Suppressor macrophage treated with lipopolysaccharide for 4 hours (primary cell): ENCODE results near the gene PCNX1.

Source experiments
- DNase-seq: peaks from one replicate; pipeline ENCODE4 v3.0.0-alpha.2; 2020

The PCNX1 gene

GRCh38 chr14:70889555-70889954 is 17.7 kb upstream of the PCNX1 start:
- DNase-seq = no peak

DNA sequence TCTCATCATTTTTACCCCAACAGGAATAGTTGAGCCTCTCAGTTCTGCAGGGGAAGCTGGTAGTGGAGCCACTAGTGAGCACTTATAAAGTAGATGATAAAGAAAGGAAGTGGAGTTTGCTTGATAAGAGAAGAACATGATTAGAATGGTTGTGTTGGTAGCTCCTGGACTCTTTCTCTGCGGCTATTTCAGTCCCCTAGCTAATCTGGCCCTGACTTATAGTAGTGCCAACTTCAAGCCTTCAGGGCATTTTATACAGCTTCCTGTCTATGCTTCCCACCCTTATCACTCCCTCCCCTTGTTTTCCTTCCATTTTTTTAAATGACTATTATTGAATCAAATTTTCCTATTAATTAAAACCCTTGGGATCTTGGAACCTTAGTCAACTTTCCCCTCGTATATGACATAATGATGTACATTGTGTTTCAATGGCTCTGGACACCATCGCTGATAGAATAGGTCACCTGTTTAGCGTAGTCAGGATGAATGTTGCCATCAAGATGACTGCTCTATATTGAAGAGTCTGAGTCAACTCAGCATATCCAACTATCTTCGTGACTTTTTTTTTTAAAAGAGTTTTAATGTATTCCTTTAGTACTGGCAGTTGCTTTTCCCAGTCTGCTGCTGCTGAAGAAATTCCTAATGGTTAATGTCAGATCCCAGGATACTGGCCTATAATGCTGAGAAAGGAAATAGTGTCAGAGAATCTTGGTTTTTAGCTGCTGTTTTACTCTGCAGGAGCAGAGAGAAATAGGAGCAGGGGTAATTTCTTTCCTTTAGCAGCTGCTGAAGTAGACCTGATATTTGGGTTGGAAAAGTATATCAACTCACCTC is 16.2 kb upstream of the PCNX1 start:
- DNase-seq = no peak

- DNase-seq = no peak
Measured at GRCh38 chr14:70891737-70892136, 15.5 kb upstream of the PCNX1 start.

DNA sequence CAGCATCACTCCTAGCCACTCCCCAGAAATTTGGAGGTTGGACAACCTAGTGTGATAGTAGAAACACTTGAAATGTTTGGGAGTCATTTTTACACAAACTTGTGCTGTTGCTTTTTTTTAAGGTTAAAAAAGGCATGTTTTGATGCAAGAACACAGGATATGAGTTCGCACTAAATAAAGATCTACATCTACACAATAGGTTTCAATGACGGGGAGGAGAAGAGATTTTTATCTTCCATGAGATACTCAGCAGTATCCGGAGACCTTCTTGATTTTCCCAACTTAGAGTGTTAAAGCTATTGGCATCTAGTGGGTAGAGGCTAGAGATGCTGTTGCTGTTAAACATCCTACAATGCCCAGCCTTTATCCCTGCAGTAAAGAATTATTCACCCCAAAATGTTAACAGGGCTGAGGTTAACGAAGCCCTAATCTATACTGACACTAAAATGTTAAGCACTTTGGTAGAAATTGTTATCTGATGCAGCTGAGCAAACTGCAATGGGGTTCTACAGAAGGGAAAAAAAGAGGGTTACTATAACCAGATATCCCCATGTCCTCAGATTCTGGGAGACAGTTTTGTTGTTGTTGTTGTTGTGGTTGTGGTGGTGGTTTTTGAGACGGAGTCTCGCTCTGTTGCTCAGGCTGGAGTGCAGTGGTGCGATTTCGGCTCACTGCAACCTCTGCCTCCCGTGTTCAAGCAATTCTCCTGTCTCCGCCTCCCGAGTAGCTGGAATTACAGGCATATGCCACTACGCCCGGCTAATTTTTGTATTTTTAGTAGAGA is 14.0 kb upstream of the PCNX1 start:
- no peak for DNase-seq

DNA sequence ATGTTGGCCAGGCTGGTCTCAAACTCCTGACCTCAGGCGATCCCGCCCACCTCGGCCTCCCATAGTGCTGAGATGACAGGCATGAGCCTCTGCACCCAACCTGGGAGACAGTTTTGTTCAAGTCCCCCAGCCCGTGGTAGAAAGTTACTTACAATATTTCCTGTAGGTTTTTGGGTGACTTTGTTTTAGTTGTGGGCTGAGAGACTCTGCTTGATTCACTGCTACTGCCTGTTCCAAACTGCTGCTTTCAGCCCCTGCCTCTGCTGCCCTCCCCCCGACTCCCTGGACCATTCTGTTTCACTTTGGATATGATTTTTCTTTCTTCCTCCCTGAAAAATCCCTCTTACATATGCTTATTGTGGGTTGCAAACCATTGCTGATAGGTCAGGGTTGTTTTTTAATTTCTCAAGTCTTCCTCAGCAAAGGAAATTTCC is 13.4 kb upstream of the PCNX1 start:
- peak; percentile 70 for DNase-seq

DNA sequence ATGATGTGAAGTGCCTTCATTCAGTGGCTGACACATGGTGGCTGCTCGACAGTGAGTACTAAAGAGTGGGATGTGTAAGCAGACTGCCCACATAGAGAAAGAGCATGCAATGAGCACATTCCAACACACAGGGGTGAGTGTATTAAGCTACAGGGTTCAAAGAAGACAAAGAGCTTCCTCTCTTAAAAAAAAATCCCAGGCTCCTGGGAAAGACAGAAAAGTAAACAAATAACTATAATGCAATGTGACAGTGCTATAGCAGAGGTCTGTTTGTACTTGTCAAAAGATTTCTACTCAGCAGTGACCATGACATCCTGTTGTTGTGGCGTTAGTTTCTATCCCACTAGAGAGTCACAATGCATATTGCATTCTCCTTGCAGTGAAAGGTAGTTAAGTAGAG is 12.4 kb upstream of the PCNX1 start:
- DNase-seq = peak; percentile 66

GRCh38 chr14:70896317-70896716 is 10.9 kb upstream of the PCNX1 start:
- DNase-seq = no peak

- DNase-seq = no peak
Measured at GRCh38 chr14:70896981-70897380, 10.3 kb upstream of the PCNX1 start.

DNA sequence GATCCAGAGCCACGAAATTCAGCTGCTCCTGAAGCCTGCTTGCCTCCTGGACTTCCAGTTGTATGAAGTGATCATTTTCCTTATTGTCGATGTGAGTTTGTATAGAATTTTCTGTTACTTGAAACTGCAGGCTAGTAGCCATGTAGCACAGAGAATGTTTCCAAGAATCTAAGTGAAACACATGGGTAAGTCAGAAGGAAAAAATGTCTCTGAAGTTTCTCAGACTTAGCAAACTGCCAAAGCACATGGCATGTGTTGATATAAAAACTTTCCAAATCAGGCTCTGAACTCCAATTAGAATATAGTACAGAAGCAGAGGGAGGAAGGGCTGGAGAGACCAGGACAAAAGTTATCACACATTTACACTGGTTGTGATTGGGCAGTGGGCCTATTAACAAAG is 9.8 kb upstream of the PCNX1 start:
- DNase-seq = no peak

DNA sequence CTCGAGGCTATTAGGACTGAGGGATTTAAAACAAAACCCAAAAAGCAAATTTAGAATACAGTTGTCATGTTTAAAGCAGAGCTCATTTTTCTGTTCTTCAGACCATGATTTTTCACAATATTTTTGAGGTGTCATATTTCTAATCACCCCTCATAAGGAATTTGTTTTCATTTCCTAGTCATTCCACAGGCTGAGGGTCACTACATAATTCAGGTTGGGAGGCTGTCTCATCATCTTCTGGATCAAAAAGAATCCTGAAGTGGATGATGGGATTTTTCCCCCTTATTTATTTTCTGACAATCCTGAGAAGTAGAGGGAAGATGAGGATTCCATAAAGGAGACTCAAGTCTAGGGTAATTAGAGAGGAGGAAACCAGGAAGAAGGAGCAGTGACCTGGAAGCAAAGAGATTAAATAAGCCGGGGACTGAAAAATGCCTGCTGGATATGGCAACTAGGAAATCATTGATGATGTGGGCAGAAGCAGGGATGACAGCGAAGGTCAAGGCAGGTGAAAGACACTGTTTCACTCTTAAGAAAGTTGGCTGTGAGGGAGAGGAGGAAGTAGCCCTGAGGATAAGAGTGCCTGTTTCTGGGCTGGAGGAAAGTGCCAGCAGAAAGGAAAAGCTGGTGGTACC is 9.0 kb upstream of the PCNX1 start:
- DNase-seq = no peak

DNA sequence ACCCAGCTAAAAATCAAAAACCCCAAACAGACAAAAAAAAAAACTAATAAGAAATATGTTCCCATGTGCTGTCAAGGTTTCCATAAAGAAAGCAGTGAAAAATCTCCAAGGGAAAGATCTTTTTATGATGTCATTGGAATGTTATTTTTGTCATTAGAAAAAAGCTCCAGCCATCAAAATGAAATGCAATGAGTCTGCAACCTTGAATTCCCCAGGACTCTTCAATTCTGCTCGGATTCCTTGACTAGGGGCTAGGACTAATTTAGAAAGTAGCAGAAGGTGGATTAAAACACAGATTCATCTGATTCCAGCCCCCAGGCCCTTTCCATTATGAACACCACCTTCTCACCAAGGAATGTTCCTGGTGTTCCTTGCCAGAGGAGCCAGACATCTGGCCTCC is 6.0 kb upstream of the PCNX1 start:
- DNase-seq = peak; percentile 53

DNA sequence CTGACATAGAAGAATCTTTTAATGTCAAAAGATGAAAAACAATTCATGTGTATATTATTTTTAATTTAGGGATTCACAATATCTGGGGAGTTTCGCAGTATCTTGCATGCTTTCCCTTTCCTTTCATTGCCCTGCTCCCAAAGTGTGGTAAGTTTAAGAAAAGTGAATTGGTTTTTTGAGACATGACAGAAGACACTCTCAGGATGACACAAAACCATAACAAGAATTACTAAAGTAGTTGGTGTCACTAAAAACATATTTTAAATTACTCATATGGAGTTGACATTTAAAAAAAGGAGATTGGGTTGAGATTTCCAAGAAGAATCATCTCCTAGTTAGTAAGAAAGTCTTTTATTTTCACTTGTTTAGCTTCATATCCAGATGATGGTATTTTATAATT is 5.1 kb upstream of the PCNX1 start:
- peak; percentile 75 for DNase-seq

- DNase-seq = no peak
Measured at GRCh38 chr14:70904373-70904772, 2.9 kb upstream of the PCNX1 start.

DNA sequence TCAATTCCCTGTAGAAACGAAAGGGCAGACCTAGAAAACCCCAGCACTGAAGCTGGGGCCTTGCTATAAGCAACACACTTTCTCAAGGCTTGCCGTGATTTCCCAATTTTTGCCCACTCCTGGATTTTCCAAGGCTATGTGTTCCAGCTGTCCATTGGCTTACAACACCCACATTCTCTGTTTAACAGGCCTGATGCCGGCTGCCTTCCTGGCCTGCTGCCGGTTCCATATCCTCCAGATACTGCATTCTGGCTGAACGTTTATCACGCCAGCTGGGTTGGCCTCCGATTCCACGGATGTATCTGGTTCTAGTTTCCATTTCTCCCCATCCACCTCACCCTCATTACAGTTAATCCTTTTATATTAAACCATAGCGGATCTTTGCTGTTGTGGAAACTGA is 2.0 kb upstream of the PCNX1 start:
- DNase-seq = no peak

DNA sequence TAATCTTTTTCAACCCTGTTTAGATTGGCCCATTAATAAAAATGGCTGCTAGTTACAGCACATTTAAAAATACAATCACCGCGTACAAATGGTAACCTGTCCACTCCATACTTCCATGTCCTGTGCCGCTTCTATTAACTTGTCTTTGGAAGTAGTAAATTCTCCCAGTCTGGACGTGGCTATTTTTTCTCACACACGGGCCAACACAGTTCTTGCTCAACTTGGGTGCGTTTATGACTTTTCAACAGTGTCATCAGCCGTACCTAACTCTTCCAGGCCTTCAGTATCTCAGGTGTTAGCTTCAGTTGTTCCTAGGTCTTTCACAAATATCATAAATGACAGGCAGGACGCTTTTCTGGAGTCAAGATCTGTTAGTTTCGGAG is 475 bp upstream of the PCNX1 start:
- no peak for DNase-seq

- peak; percentile 56 for DNase-seq
Measured at GRCh38 chr14:70907996-70908934, 1.0 kb downstream of the PCNX1 start.

GRCh38 chr14:70908935-70909641 is 1.8 kb downstream of the PCNX1 start:
- no peak for DNase-seq

DNA sequence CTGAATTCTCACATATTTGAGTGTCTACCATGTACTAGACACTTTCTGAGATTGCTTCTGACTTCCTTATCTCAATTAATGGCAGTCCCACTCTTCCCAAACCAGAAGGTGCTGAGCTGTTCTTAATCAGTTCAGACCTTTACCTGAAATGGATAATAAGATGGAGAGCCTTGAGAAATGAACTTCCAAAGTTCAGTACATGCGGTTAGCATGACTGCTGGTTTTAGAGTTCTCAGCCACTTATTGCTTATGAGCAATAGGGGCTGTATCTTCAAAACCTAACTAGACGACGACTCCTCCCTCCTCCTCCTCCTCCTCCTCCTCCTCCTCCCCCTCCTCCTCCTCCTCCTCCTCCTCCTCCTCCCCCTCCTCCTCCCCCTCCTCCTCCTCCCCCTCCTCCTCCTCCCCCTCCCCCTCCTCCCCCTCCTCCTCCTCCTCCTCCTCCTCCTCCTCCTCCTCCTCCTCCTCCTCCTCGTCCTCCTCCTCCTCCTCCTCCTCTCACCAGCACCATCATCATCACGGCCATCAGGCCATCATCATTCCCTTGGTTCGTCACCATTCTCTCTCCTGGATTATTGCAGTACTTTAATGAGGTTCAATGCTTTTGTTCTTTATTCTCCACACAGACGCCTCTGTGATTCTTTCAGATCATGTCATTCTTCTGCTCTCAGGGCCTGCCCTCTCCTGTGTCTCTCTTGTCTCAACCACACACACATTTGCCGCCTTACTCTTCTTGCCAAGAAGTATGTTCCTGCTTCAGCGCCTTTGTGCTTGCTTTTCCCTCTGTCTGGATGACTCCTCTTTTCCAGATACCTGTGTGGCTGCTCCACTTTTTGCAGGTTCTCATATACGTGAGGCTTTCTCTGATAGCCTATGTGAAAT is 2.7 kb downstream of the PCNX1 start:
- no peak for DNase-seq

DNA sequence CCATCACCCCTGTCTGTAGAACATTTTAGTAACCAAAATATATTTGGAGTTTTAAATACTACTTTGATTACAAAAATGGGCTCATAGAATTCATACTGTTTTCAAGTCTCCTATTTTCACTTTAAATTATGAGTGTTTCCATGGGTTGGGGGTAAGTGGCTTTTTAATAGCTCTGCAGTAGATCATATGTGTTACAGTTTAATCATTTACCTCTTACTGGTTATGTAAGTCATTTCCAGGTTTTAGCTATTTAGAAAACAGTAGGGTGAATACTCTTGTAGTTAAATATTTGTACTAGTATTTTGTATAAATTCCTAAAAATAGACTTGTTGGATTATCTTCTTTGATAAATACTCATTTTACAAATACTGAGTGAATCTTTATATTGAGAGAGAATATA is 8.2 kb downstream of the PCNX1 start:
- DNase-seq = no peak

GRCh38 chr14:70916300-70916699 is 9.0 kb downstream of the PCNX1 start:
- no peak for DNase-seq

DNA sequence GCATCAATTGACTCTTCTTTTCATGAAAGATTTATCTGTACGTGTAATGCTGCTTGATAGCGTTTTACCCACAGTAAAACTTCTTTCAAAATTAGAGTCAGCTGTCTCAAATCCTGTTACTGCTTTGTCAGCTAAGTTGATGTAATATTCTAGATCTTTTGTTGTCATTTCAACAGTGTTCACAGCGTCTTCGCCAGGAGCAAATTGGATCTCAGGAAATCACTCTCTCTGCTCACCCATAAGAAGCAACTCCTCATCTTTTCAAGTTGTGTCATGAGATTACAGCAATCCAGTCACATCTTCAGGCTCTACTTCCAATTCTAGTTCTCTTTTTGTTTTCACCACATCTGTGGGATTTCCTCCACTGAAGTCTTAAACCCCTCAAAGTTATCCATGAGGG is 9.5 kb downstream of the PCNX1 start:
- DNase-seq = peak; percentile 59
